DOHH2 (cell line): ENCODE data around the gene ITPA.

ENCODE experiments used
- H3F3A ChIP-seq: fragments of 200-600 bp; sonication (generic), shearing (Covaris generic); 2 replicates; pipeline ENCODE4 v1.6.0; 2016; ENCODE audit warnings: antibody characterized with exemption, mild to moderate bottlenecking; ENCODE audit not compliant: control insufficient read depth, insufficient read depth
- H3K27ac ChIP-seq: fragments of 200-600 bp; sonication (generic); 2 replicates; pipeline ENCODE4 v1.5.1; 2014; ENCODE audit warnings: low read depth, mild to moderate bottlenecking, low read length, moderate library complexity
- H3K27me3 ChIP-seq: fragments of 200-600 bp; sonication (generic); 2 replicates; pipeline ENCODE4 v1.6.1; 2014; ENCODE audit warnings: mild to moderate bottlenecking, low read length, mixed read lengths; ENCODE audit not compliant: control insufficient read depth
- H3K36me3 ChIP-seq: fragments of 200-600 bp; sonication (generic); 2 replicates; pipeline ENCODE4 v1.6.1; 2014; ENCODE audit warnings: mild to moderate bottlenecking, low read length, moderate library complexity, mixed read lengths; ENCODE audit not compliant: control insufficient read depth
- H3K4me1 ChIP-seq: fragments of 200-600 bp; sonication (generic); 2 replicates; pipeline ENCODE4 v1.6.1; 2014; ENCODE audit warnings: mild to moderate bottlenecking, low read length, mixed read lengths; ENCODE audit not compliant: control insufficient read depth
- H3K4me2 ChIP-seq: fragments of 200-600 bp; sonication (generic); 2 replicates; pipeline ENCODE4 v1.6.0; 2014; ENCODE audit warnings: mild to moderate bottlenecking, low read length, moderate library complexity
- H3K4me3 ChIP-seq: fragments of 200-600 bp; sonication (generic); 2 replicates; pipeline ENCODE4 v1.5.1; 2014; ENCODE audit warnings: mild to moderate bottlenecking, low read length, mixed read lengths
- H3K79me2 ChIP-seq: fragments of 200-600 bp; sonication (generic); 2 replicates; pipeline ENCODE4 v1.6.1; 2014; ENCODE audit warnings: mild to moderate bottlenecking, low read length, mixed read lengths; ENCODE audit not compliant: control insufficient read depth
- H3K9me2 ChIP-seq: fragments of 200-600 bp; sonication (generic); replicated peaks from 2 replicates; pipeline ENCODE4 v1.6.1; 2014; ENCODE audit warnings: mild to moderate bottlenecking, low read length, mixed read lengths; ENCODE audit not compliant: control insufficient read depth
- H3K9me3 ChIP-seq: fragments of 200-600 bp; sonication (generic); 2 replicates; pipeline ENCODE4 v1.6.1; 2014; ENCODE audit warnings: antibody characterized with exemption, low read length, mixed read lengths; ENCODE audit not compliant: control insufficient read depth, insufficient read depth
- H4K20me1 ChIP-seq: fragments of 200-600 bp; sonication (generic); 2 replicates; pipeline ENCODE4 v1.6.0; 2014; ENCODE audit warnings: low read depth, mild to moderate bottlenecking, antibody characterized with exemption, low read length, moderate library complexity; ENCODE audit not compliant: control insufficient read depth, insufficient read depth
- EZH2phosphoT487 ChIP-seq: fragments of 200-600 bp; sonication (generic); IDR thresholded peaks from 2 replicates; pipeline ENCODE4 v1.6.1; 2017; ENCODE audit warnings: borderline replicate concordance, mild to moderate bottlenecking, antibody characterized with exemption, low read length, moderate library complexity, mixed read lengths
- TF ChIP-seq, protein P1 (sequence below): fragments of 200-600 bp; sonication (generic); IDR thresholded peaks from one replicate; pipeline ENCODE4 v1.5.1; 2014; ENCODE audit warnings: antibody characterized with exemption, mild to moderate bottlenecking, low read depth, low read length; ENCODE audit not compliant: poor library complexity, severe bottlenecking

Gene ITPA

GRCh38 chr20:3238616-3239025 is 29.3 kb downstream of the ITPA start:
- Histone ChIP-seq H3K79me2 (no peaks in the 10 kb centered on the region), H3K4me2 (peak overlapping the region; percentile 74), H3K27ac (no peak overlapping the region), H3K27me3 (peaks cover 46% of the 10 kb centered on the region), H3K4me3 (peak overlapping the region; percentile 64), H3K4me1 (peaks cover 7% of the 10 kb centered on the region; the same call in 1 of the 2 replicates), H4K20me1 (no peaks in the 10 kb centered on the region), H3F3A (no peaks in the 10 kb centered on the region), H3K36me3 (no peaks in the 10 kb centered on the region), H3K9me3 (no peaks in the 10 kb centered on the region), H3K9me2 (no peaks in the 10 kb centered on the region)
- no peak for TF ChIP-seq EZH2phosphoT487
- TF ChIP-seq, protein P1, sequence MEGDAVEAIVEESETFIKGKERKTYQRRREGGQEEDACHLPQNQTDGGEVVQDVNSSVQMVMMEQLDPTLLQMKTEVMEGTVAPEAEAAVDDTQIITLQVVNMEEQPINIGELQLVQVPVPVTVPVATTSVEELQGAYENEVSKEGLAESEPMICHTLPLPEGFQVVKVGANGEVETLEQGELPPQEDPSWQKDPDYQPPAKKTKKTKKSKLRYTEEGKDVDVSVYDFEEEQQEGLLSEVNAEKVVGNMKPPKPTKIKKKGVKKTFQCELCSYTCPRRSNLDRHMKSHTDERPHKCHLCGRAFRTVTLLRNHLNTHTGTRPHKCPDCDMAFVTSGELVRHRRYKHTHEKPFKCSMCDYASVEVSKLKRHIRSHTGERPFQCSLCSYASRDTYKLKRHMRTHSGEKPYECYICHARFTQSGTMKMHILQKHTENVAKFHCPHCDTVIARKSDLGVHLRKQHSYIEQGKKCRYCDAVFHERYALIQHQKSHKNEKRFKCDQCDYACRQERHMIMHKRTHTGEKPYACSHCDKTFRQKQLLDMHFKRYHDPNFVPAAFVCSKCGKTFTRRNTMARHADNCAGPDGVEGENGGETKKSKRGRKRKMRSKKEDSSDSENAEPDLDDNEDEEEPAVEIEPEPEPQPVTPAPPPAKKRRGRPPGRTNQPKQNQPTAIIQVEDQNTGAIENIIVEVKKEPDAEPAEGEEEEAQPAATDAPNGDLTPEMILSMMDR: no peak

GRCh38 chr20:3239026-3239866 is 29.9 kb downstream of the ITPA start, which contains the start of gene SLC4A11:
SLC4A11 (minus strand) TSS chr20:3239190; CDS start chr20:3239137, 53 bp downstream.
- no peaks in the 10 kb centered on the region for H3F3A ChIP-seq
- H3K4me3 ChIP-seq: peak within 1 kb of the TSS; percentile 64
- H3K4me2 ChIP-seq: peak within 1 kb of the TSS; percentile 74
- H3K4me1 ChIP-seq: peaks cover 7% of the 10 kb centered on the region; the same call in 1 of the 2 replicates
- no peaks in the 10 kb centered on the region for H3K79me2 ChIP-seq
- no peaks in the 10 kb centered on the region for H4K20me1 ChIP-seq
- H3K27me3 ChIP-seq: peaks cover 46% of the 10 kb centered on the region
- TF ChIP-seq, protein P1: no peak
- TF ChIP-seq EZH2phosphoT487: peak; percentile 73; the same call in 1 of the 2 replicates
- H3K9me2 ChIP-seq: no peaks in the 10 kb centered on the region
- H3K36me3 ChIP-seq: no peaks in the 10 kb centered on the region
- no peaks in the 10 kb centered on the region for H3K9me3 ChIP-seq
- no peak within 1 kb of the TSS for H3K27ac ChIP-seq

GRCh38 chr20:3239867-3240775 is 30.8 kb downstream of the ITPA start:
- Histone ChIP-seq H3K4me2 (peak overlapping the region; percentile 74), H3K4me3 (no peak overlapping the region; the same call in 1 of the 2 replicates), H3K27ac (no peak overlapping the region), H3K27me3 (peaks cover 46% of the 10 kb centered on the region), H4K20me1 (no peaks in the 10 kb centered on the region), H3K36me3 (no peaks in the 10 kb centered on the region), H3K9me3 (no peaks in the 10 kb centered on the region), H3K79me2 (no peaks in the 10 kb centered on the region), H3K9me2 (no peaks in the 10 kb centered on the region), H3F3A (no peaks in the 10 kb centered on the region), H3K4me1 (peaks cover 7% of the 10 kb centered on the region; the same call in 1 of the 2 replicates)
- TF ChIP-seq EZH2phosphoT487: no peak
- TF ChIP-seq, protein P1: no peak
